ENCODE data around the gene ATG9A.

GRCh38 chr2:219261024-219261855, 31.8 kb upstream of the ATG9A start:
- TF ChIP-seq, protein P1, sequence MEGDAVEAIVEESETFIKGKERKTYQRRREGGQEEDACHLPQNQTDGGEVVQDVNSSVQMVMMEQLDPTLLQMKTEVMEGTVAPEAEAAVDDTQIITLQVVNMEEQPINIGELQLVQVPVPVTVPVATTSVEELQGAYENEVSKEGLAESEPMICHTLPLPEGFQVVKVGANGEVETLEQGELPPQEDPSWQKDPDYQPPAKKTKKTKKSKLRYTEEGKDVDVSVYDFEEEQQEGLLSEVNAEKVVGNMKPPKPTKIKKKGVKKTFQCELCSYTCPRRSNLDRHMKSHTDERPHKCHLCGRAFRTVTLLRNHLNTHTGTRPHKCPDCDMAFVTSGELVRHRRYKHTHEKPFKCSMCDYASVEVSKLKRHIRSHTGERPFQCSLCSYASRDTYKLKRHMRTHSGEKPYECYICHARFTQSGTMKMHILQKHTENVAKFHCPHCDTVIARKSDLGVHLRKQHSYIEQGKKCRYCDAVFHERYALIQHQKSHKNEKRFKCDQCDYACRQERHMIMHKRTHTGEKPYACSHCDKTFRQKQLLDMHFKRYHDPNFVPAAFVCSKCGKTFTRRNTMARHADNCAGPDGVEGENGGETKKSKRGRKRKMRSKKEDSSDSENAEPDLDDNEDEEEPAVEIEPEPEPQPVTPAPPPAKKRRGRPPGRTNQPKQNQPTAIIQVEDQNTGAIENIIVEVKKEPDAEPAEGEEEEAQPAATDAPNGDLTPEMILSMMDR (IDR thresholded peaks at IDR 0.05; ENCODE audit: low read depth, low read length), result no peak
- TF ChIP-seq EZH2phosphoT487 (IDR thresholded peaks at IDR 0.05; ENCODE audit: low read depth), result no peak
